Renal cortical epithelial cell (primary cell): Measurements from ENCODE around the gene VPS41. TPM values are rescaled to one million over a fixed set of nuclear protein-coding genes. Genes with fewer than 3 reads are reported as not detected.

Experiments used
- total RNA-seq: library from RNA; depleted of rRNA; stranded (reverse); fragments of >200 nt; gene quantifications from 2 replicates; pipeline ENCODE4 v1.2.3, GENCODE V29; 2014

The VPS41 gene
- total RNA-seq, 1 donor from 2014 or later = 164 TPM

Other genes starting within 250 kb of the VPS41 start
- not detected in 2 replicates for gene POU6F2, start 68.7 kb upstream of the VPS41 start, total RNA-seq